ENCODE results near the gene RNF222.
"Not testable (repeated sequence)": the region's sequence is repeated elsewhere in the genome, so short reads cannot be mapped to it uniquely, and the experiment has no call there.

RNF222 gene

DNA sequence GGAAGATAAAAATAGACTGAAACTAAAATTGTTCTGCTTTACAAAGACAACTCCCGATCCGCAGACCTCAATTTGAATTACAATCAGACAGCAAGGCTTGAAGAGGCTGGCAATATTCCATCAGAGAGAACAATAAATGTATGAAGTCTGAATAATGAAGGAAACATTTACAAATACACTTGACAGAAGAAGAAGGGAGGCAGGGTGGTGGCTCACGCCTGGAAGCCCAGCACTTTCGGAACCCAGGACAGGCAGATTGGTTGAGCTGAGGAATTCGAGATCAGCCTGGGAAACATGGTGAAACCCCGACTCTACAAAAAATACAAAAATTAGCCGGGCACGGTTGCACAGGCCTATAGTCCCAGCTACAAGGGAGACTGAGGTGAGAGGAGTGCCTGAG, 43.4 kb downstream of the RNF222 start:
- DNase-seq (ENCODE audit: extremely low spot score, insufficient read length, low read depth) (no peak), FAIRE-seq (no peak)

DNA sequence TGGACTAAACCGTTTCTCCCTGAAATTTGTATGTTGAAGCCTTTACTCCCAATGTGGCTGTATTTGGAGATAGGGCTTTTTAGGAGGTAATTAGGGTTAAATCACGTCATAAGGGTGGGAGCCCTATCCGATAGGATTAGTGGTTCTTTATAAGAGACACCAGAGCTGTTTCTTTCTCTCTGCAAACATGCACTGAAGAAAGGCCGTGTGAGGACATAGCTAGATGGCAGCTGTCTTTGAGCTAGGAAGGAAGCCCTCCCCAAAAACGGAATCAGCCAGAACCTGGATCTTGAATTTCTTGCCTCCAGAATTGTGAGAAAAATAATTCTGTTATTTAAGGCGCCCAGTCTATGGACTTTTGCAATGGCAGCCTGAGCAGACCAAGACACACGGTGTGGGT, 43.9 kb downstream of the RNF222 start:
- FAIRE-seq (no peak), DNase-seq (ENCODE audit: extremely low spot score, insufficient read length, low read depth) (no peak)

DNA sequence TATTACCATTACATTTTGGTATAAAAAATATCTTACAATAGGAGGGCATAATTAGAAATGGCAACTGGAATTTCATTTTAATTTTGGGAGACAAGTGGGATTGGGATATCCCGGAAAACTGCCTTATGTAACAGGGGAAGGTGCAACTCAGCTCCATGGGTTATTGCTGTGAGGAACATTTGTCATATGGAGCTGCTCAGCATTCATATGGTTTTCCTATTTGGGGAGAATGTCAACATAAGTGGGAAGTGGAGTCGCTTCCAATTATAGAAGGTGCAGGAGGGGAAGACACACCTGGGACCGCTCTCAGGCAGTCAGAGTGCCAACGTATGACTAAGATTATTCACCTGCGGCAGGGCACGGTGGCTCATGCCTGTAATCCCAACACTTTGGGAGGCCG, 47.3 kb downstream of the RNF222 start:
- FAIRE-seq (no peak), DNase-seq (ENCODE audit: extremely low spot score, insufficient read length, low read depth) (no peak)

DNA sequence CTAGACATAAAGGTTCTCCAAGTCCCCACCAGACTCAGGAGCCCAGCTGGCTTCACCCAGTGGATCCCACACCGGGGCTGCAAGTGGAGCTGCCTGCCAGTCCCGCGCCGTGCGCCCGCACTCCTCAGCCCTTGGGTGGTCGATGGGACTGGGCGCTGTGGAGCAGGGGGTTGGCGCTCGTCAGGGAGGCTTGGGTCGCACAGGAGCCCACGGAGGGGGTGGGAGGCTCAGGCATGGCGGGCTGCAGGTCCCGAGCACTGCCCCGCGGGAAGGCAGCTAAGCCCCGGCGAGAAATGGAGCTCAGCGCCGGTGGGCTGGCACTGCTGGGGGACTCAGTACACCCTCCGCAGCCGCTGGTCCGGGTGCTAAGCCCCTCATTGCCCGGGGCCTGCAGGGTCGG, 50.6 kb downstream of the RNF222 start:
- FAIRE-seq; DNase-seq (ENCODE audit: extremely low spot score, insufficient read length, low read depth): not testable (repeated sequence)

DNA sequence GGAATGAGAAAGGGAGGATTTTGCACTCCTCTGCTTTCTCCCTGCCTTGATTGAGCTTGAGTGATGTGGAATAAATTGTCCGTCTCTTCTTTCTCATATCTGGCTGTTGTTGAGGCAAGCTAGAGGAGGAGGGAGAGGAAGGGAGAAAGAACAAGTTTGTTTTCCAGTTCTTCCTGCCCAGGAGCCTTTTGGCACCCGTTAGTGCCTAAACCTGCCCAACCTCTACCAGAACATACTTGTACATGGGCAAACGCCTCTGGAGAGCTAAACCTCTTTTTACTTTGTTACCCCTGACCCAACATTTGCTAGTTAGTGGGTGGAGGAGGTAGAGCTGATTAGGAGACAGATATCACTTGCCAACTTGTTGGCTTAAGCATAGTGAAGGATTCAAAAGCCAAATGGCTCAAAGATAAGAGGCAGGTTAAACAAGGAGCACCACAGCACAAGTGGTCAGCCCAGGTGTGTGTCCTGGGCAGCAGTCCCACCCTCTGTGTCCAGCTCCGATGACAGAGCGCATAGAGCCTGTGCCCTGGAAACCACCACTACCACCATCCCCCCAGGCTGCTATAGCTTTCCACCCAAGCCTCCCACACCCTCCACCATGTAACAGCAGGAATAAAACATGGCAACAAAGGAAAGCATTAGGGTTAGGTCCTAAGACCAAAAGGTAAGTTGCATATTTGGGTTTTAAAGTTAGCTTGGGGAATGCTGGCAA, 51.5 kb downstream of the RNF222 start:
- FAIRE-seq: no peak
- DNase-seq (ENCODE audit: extremely low spot score, insufficient read length, low read depth): no peak

DNA sequence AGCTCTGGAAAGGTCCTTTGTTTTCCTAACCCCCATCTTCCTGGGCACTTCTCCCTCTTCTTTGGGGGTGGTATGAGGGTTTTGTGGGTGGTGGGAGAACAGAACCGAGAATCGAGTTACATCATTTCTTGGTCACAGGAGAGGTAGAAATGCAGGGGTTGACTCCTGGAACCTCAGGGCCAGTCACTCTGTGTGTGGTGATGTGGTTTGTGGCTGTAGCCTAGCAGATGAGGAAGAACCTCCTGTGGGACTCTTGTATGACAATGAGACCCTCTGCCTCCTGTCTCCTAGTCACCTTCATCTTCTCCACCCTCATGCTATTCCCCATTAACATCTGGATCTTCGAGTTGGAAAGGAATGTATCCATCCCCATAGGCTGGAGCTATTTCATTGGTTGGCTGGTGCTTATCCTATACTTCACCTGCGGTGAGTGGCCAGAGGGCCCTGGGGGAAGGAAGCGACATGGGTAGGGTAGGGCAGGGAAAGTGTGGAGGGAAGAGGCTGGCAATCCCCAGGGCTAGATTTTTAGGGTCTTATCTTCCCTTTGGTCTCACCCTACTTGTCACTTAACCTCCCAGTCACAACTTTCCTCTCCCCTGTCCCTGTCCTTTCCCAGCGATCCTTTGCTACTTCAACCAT, 52.5 kb downstream of the RNF222 start:
- no peak for DNase-seq (ENCODE audit: extremely low spot score, insufficient read length, low read depth)
- no peak for FAIRE-seq

DNA sequence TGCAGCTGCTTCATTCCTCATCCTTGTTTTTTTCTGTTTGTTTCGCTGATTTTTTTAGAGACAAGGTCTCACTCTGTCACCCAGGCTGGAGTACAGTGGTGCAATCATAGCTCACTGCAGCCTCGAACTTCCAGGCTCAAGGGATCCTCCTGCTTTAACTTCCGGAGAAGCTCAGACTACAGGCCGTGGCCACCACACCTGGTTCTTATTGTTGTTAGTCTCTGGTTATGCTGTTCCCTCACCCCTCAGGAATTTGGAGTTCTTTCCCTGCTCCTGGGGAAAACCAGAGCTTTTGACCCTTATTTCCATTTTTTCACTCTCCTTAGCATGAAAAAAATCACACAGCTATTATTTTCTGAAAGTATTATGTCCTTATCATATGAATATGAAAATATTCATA, 56.2 kb downstream of the RNF222 start:
- no peak for DNase-seq (ENCODE audit: extremely low spot score, insufficient read length, low read depth)
- FAIRE-seq: no peak

Data from GM18507 (cell line).